Brain microvascular endothelial cell (primary cell): ENCODE data around the gene MFSD2B.

Experiments used
- DNase-seq: peaks from one replicate; pipeline ENCODE4 v3.0.0-alpha.2; 2020
- H3K27ac ChIP-seq: fragments of 250-450 bp; sonication (Bioruptor Pico); 2 replicates; pipeline ENCODE4 v1.5.1; 2020; ENCODE audit warnings: mild to moderate bottlenecking, moderate library complexity
- H3K27me3 ChIP-seq: fragments of 250-450 bp; sonication (Bioruptor Pico); replicated peaks from 2 replicates; pipeline ENCODE4 v1.5.1; 2020; ENCODE audit warnings: mild to moderate bottlenecking
- H3K36me3 ChIP-seq: fragments of 250-450 bp; sonication (Bioruptor Pico); replicated peaks from 2 replicates; pipeline ENCODE4 v1.5.1; 2020; ENCODE audit warnings: mild to moderate bottlenecking
- H3K4me3 ChIP-seq: 2 replicates; pipeline ENCODE4 v1.5.1; 2011; ENCODE audit warnings: low read depth, mild to moderate bottlenecking, control low read depth, low read length, moderate library complexity
- CTCF ChIP-seq: IDR thresholded peaks from 2 replicates; pipeline ENCODE4 v1.5.1; 2011; ENCODE audit warnings: low read depth, mild to moderate bottlenecking, moderate library complexity, low read length, control low read depth, inconsistent platforms; ENCODE audit errors: missing control alignments
- in situ Hi-C: cut with HindIII; loops from 2 replicates; pipeline ENCODE4 v1.10.0; 2017; ENCODE audit warnings: low sequenced_read_pairs, low pct_ligation_motif_present

The MFSD2B gene

GRCh38 chr2:24051833-24052232, 41.9 kb downstream of the MFSD2B start:
- Histone ChIP-seq H3K4me3 (no peak overlapping the region), H3K27me3 (no peaks in the 10 kb centered on the region), H3K36me3 (no peaks in the 10 kb centered on the region), H3K27ac (no peak overlapping the region)
- no peak for TF ChIP-seq CTCF
- in situ Hi-C loops: loop anchor here (25.0 kb wide), 1 partner anchor 215 kb away; no protein-coding TSS in a partner anchor
- no peak for DNase-seq

- H3K36me3 ChIP-seq: no peaks in the 10 kb centered on the region
- no peaks in the 10 kb centered on the region for H3K27me3 ChIP-seq
- in situ Hi-C loops: loop anchor here (25.0 kb wide), 1 partner anchor 216 kb away; no protein-coding TSS in a partner anchor
- TF ChIP-seq CTCF: no peak
- DNase-seq: no peak
- H3K27ac ChIP-seq: no peak overlapping the region
- H3K4me3 ChIP-seq: no peak overlapping the region
Observed at GRCh38 chr2:24052951-24053350, 43.1 kb downstream of the MFSD2B start.

- Histone ChIP-seq H3K27me3 (no peaks in the 10 kb centered on the region), H3K27ac (no peak overlapping the region), H3K36me3 (no peaks in the 10 kb centered on the region), H3K4me3 (no peak overlapping the region)
- in situ Hi-C loops: loop anchor here (25.0 kb wide), 1 partner anchor 217 kb away; no protein-coding TSS in a partner anchor
- DNase-seq: no peak
- no peak for TF ChIP-seq CTCF
Observed at GRCh38 chr2:24054366-24055010, 44.6 kb downstream of the MFSD2B start.

- DNase-seq: no peak
- no peak for TF ChIP-seq CTCF
- in situ Hi-C loops: loop anchor here (25.0 kb wide), 1 partner anchor 218 kb away; no protein-coding TSS in a partner anchor
Observed at GRCh38 chr2:24055750-24056149, 45.9 kb downstream of the MFSD2B start.

GRCh38 chr2:24058564-24059271, 48.8 kb downstream of the MFSD2B start:
- no peak overlapping the region for H3K27ac ChIP-seq
- TF ChIP-seq CTCF: no peak
- no peak overlapping the region for H3K4me3 ChIP-seq
- in situ Hi-C loops: loop anchor here (25.0 kb wide), 1 partner anchor 221 kb away; no protein-coding TSS in a partner anchor
- no peaks in the 10 kb centered on the region for H3K27me3 ChIP-seq
- DNase-seq: no peak
- no peaks in the 10 kb centered on the region for H3K36me3 ChIP-seq

More at GRCh38 chr2:24055750-24056149, 45.9 kb downstream of the MFSD2B start:
- no peaks in the 10 kb centered on the region for H3K36me3 ChIP-seq
- H3K4me3 ChIP-seq: no peak overlapping the region
- no peak overlapping the region for H3K27ac ChIP-seq
- no peaks in the 10 kb centered on the region for H3K27me3 ChIP-seq
